Esophagus squamous epithelium (tissue), 4 donors: ENCODE results near the gene LMNTD2.

Experiments
- CTCF ChIP-seq, 6 experiments: fragments of 450-650 bp in 4 of 6; fragments of 200-600 bp in 2 of 6; sonication (generic) in 2 of 6; IDR thresholded peaks; one replicate each; pipeline ENCODE4 v1.5.1; 2016 to 2019; ENCODE audit warnings: antibody characterized with exemption in 6 of 6, mild to moderate bottlenecking in 4 of 6, moderate library complexity in 4 of 6
- POLR2A ChIP-seq, 4 donors: fragments of 450-650 bp; IDR thresholded peaks; one replicate each; pipeline ENCODE4 v1.6.1; 2017; ENCODE audit warnings: antibody characterized with exemption in 4 of 4, mild to moderate bottlenecking in 4 of 4, moderate library complexity in 3 of 4

GRCh38 chr11:532527-532985 is 28.0 kb downstream of the LMNTD2 start:
- TF ChIP-seq CTCF (IDR thresholded peaks at IDR 0.05) (no peak), POLR2A (IDR thresholded peaks at IDR 0.05) (no peak)
